BE2C (cell line): ENCODE results near the gene CYP4V2.

Experiments used
- DNase-seq: peaks from one replicate; pipeline ENCODE4 v3.0.0-alpha.2; 2020
- H3K27me3 ChIP-seq: fragments of 250-450 bp; sonication (Bioruptor Pico); 2 replicates; pipeline ENCODE4 v1.5.1; 2020; ENCODE audit warnings: mild to moderate bottlenecking
- H3K36me3 ChIP-seq: fragments of 250-450 bp; sonication (Bioruptor Pico); 2 replicates; pipeline ENCODE4 v1.5.1; 2020; ENCODE audit warnings: mild to moderate bottlenecking
- H3K4me1 ChIP-seq: fragments of 250-450 bp; sonication (Bioruptor Pico); 2 replicates; pipeline ENCODE4 v1.5.1; 2020
- H3K4me3 ChIP-seq: 2 replicates; pipeline ENCODE4 v1.5.1; 2011; ENCODE audit warnings: low read depth, low read length
- H3K9me3 ChIP-seq: fragments of 250-450 bp; sonication (Bioruptor Pico); 2 replicates; pipeline ENCODE4 v1.5.1; 2020
- CTCF ChIP-seq: IDR thresholded peaks from 2 replicates; pipeline ENCODE4 v1.5.1; 2012; ENCODE audit warnings: mild to moderate bottlenecking, low read depth, low read length

CYP4V2 gene

GRCh38 chr4:186217733-186218293 lies 26.4 kb downstream of the CYP4V2 start:
- Histone ChIP-seq H3K9me3 (no peaks in the 10 kb centered on the region), H3K4me1 (no peaks in the 10 kb centered on the region), H3K27me3 (no peaks in the 10 kb centered on the region), H3K36me3 (no peaks in the 10 kb centered on the region), H3K4me3 (no peak overlapping the region)
- DNase-seq = no peak
- no peak for TF ChIP-seq CTCF

- TF ChIP-seq CTCF = no peak
- Histone ChIP-seq H3K4me3 (no peak overlapping the region), H3K4me1 (no peaks in the 10 kb centered on the region), H3K27me3 (no peaks in the 10 kb centered on the region), H3K36me3 (no peaks in the 10 kb centered on the region), H3K9me3 (no peaks in the 10 kb centered on the region)
- no peak for DNase-seq
Measured at GRCh38 chr4:186221624-186222023, 30.3 kb downstream of the CYP4V2 start.

GRCh38 chr4:186225848-186226247 lies 34.5 kb downstream of the CYP4V2 start:
- H3K27me3 ChIP-seq = no peaks in the 10 kb centered on the region
- TF ChIP-seq CTCF = no peak

GRCh38 chr4:186226521-186227189 lies 35.3 kb downstream of the CYP4V2 start:
- no peaks in the 10 kb centered on the region for H3K27me3 ChIP-seq
- H3K36me3 ChIP-seq = no peaks in the 10 kb centered on the region
- DNase-seq = no peak
- no peak overlapping the region for H3K4me3 ChIP-seq
- no peak for TF ChIP-seq CTCF
- no peaks in the 10 kb centered on the region for H3K4me1 ChIP-seq
- H3K9me3 ChIP-seq = no peaks in the 10 kb centered on the region

More at GRCh38 chr4:186225848-186226247, 34.5 kb downstream of the CYP4V2 start:
- H3K4me1 ChIP-seq = no peaks in the 10 kb centered on the region
- DNase-seq = no peak
- H3K4me3 ChIP-seq = no peak overlapping the region
- H3K9me3 ChIP-seq = no peaks in the 10 kb centered on the region
- H3K36me3 ChIP-seq = no peaks in the 10 kb centered on the region

- no peak for DNase-seq
- no peak for TF ChIP-seq CTCF
- Histone ChIP-seq H3K36me3 (no peaks in the 10 kb centered on the region), H3K4me3 (no peak within 1 kb of the TSS), H3K27me3 (no peaks in the 10 kb centered on the region), H3K9me3 (no peaks in the 10 kb centered on the region), H3K4me1 (no peaks in the 10 kb centered on the region)
Measured at GRCh38 chr4:186227221-186227620, 35.9 kb downstream of the CYP4V2 start, which contains the start of gene KLKB1. KLKB1 (plus strand) TSS chr4:186227507; CDS start chr4:186228196, 689 bp downstream.
